A673 (cell line): Measurements from ENCODE around the gene FRMPD1. TPM values are rescaled to one million over a fixed set of nuclear protein-coding genes. Genes with fewer than 3 reads are reported as not detected.

Experiments
- BruUV-seq: library from RNA; stranded (reverse); fragments of 400-500 nt; replicated peaks from 2 replicates; lab custom pipeline; 2021; lab: Mats Ljungman, UMichigan
- CTCF ChIA-PET: fragments of 300-600 bp; sonication (Branson Sonifier 250); formaldehyde crosslinking; loops from one replicate; lab custom pipeline; 2022; ENCODE audit warnings: antibody characterized with exemption; lab: Charles Lee
- POLR2A ChIA-PET: fragments of 300-600 bp; sonication (Branson Sonifier 250); formaldehyde crosslinking; loops from one replicate; lab custom pipeline; 2022; ENCODE audit warnings: antibody characterized with exemption; ENCODE audit not compliant: low non-redundant PET; lab: Charles Lee
- DNase-seq: peaks from one replicate; pipeline ENCODE4 v3.0.0-alpha.2; 2015; ENCODE audit warnings: low spot score
- H3K27ac ChIP-seq: fragments of 200-600 bp; sonication (generic); 2 replicates; pipeline ENCODE4 v1.5.1; 2016; ENCODE audit warnings: mixed run types, low read depth, mild to moderate bottlenecking, mixed read lengths, antibody characterized with exemption, low read length; ENCODE audit not compliant: poor library complexity, severe bottlenecking
- H3K27me3 ChIP-seq: fragments of 200-600 bp; sonication (generic); replicated peaks from 2 replicates; pipeline ENCODE4 v1.6.1; 2017; ENCODE audit warnings: mixed run types, low read depth, mild to moderate bottlenecking, mixed read lengths, antibody characterized with exemption, low read length; ENCODE audit not compliant: insufficient read depth, poor library complexity
- H3K36me3 ChIP-seq: fragments of 200-600 bp; sonication (generic); 2 replicates; pipeline ENCODE4 v1.6.1; 2016; ENCODE audit warnings: mixed run types, mild to moderate bottlenecking, mixed read lengths, antibody characterized with exemption, low read length; ENCODE audit not compliant: insufficient read depth, poor library complexity, severe bottlenecking
- H3K4me1 ChIP-seq: fragments of 200-600 bp; sonication (generic); 2 replicates; pipeline ENCODE4 v1.6.1; 2017; ENCODE audit warnings: mixed run types, mild to moderate bottlenecking, mixed read lengths, antibody characterized with exemption, low read length; ENCODE audit not compliant: insufficient read depth, poor library complexity, severe bottlenecking
- H3K4me3 ChIP-seq: fragments of 200-600 bp; sonication (generic); 2 replicates; pipeline ENCODE4 v1.5.1; 2016; ENCODE audit warnings: low read depth, mixed run types, mild to moderate bottlenecking, mixed read lengths, low read length; ENCODE audit not compliant: poor library complexity, severe bottlenecking
- H3K9me3 ChIP-seq: fragments of 200-600 bp; sonication (generic); 2 replicates; pipeline ENCODE4 v1.6.1; 2016; ENCODE audit warnings: mixed run types, low read depth, mild to moderate bottlenecking, mixed read lengths, antibody characterized with exemption, low read length; ENCODE audit not compliant: poor library complexity, severe bottlenecking
- CTCF ChIP-seq: fragments of 300-800, 200-600 bp; sonication (generic); conservative IDR thresholded peaks from 2 replicates; pipeline ENCODE4 v1.5.1; 2017; ENCODE audit warnings: low read depth, mild to moderate bottlenecking, antibody characterized with exemption, low read length, moderate library complexity, mixed read lengths
- EZH2 ChIP-seq: fragments of 200-600 bp; sonication (generic); IDR thresholded peaks from 2 replicates; pipeline ENCODE4 v1.6.1; 2017; ENCODE audit warnings: borderline replicate concordance, low read depth, mild to moderate bottlenecking, mixed read lengths, antibody characterized with exemption, low read length; ENCODE audit not compliant: poor library complexity, severe bottlenecking
- intact Hi-C: fragments of 100-400 bp; cut with micrococcal nuclease; formaldehyde crosslinking; loops from one replicate; pipeline ENCODE4 v1.10.0; 2022; ENCODE audit not compliant: unreplicated experiment
- total RNA-seq: library from RNA; stranded (reverse); gene quantifications from 2 replicates; pipeline ENCODE4 v1.2.3, GENCODE V29; 2021

Gene FRMPD1
- total RNA-seq, 1 experiment from 2014 or later: not detected

- no peak for DNase-seq
- intact Hi-C loops: no loop called here
- BruUV-seq: no TSS peak
- Histone ChIP-seq H3K9me3 (no peaks in the 10 kb centered on the region), H3K27ac (no peak overlapping the region), H3K4me1 (no peaks in the 10 kb centered on the region), H3K27me3 (peaks cover 63% of the 10 kb centered on the region), H3K4me3 (no peak overlapping the region), H3K36me3 (no peaks in the 10 kb centered on the region)
- ChIA-PET POLR2A (no interaction called here), CTCF (no interaction called here)
- TF ChIP-seq EZH2 (no peak), CTCF (no peak)
These were observed 33.0 kb downstream of the FRMPD1 start for GRCh38 chr9:37683531-37684371.

- TF ChIP-seq CTCF (no peak), EZH2 (no peak)
- no peaks in the 10 kb centered on the region for H3K36me3 ChIP-seq
- ChIA-PET POLR2A (interaction anchor here (0.6 to 0.7 kb wide), 2 partner anchors 101 to 591 kb away, joined by 3 to 4 read pairs; no protein-coding TSS in a partner anchor), CTCF (no interaction called here)
- no peaks in the 10 kb centered on the region for H3K4me1 ChIP-seq
- DNase-seq: no peak
- no peaks in the 10 kb centered on the region for H3K9me3 ChIP-seq
- no TSS peak for BruUV-seq
- H3K4me3 ChIP-seq: no peak overlapping the region
- peaks cover 85% of the 10 kb centered on the region for H3K27me3 ChIP-seq
- H3K27ac ChIP-seq: no peak overlapping the region
- intact Hi-C loops: no loop called here
These were observed 42.0 kb downstream of the FRMPD1 start for GRCh38 chr9:37692622-37693221.

- no peak for DNase-seq
- Histone ChIP-seq H3K9me3 (no peaks in the 10 kb centered on the region), H3K4me1 (no peaks in the 10 kb centered on the region), H3K36me3 (no peaks in the 10 kb centered on the region), H3K27ac (no peak overlapping the region), H3K27me3 (peaks cover 82% of the 10 kb centered on the region), H3K4me3 (no peak overlapping the region)
- intact Hi-C loops: no loop called here
- TF ChIP-seq CTCF (no peak), EZH2 (no peak)
- no TSS peak for BruUV-seq
- POLR2A ChIA-PET: no interaction called here
- CTCF ChIA-PET: no interaction called here
These were observed 42.5 kb downstream of the FRMPD1 start for GRCh38 chr9:37693260-37693659.
